Dendritic cell treated with granulocyte-macrophage colony-stimulating factor and Interleukin-4, amounts not matched to agents 40 ng/mL and 50 ng/mL, for 4 days (primary cell): ENCODE data around the gene SLC6A2.

Source experiments
- H3K27ac Mint-ChIP-seq: one replicate; pipeline ENCODE4 v1.8.0; 2022; ENCODE audit warnings: mild to moderate bottlenecking, mixed read lengths
- H3K27me3 Mint-ChIP-seq: one replicate; pipeline ENCODE4 v1.8.0; 2022; ENCODE audit warnings: mild to moderate bottlenecking, mixed read lengths
- H3K36me3 Mint-ChIP-seq: one replicate; pipeline ENCODE4 v1.8.0; 2022; ENCODE audit warnings: low read depth, mixed read lengths
- H3K4me1 Mint-ChIP-seq: one replicate; pipeline ENCODE4 v1.8.0; 2022; ENCODE audit warnings: low read depth, mixed read lengths
- H3K4me3 Mint-ChIP-seq: one replicate; pipeline ENCODE4 v1.8.0; 2022; ENCODE audit warnings: mild to moderate bottlenecking, moderate library complexity, mixed read lengths
- H3K9me3 Mint-ChIP-seq: one replicate; pipeline ENCODE4 v1.8.0; 2022; ENCODE audit warnings: mixed read lengths
- intact Hi-C: fragments of 100-400 bp; cut with micrococcal nuclease; formaldehyde crosslinking; loops from one replicate; pipeline ENCODE4 v1.15.0; 2022

The SLC6A2 gene

DNA sequence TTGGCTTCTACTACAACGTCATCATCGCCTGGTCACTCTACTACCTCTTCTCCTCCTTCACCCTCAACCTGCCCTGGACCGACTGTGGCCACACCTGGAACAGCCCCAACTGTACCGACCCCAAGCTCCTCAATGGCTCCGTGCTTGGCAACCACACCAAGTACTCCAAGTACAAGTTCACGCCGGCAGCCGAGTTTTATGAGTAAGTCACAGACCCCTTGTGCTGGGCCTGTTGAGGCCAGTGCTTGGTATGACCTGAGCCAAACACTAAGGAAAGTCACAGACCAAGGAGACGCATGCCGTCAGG is 16.1 kb downstream of the SLC6A2 start:
- no peak overlapping the region for H3K4me3 Mint-ChIP-seq
- H3K4me1 Mint-ChIP-seq, result no peaks in the 10 kb centered on the region
- H3K9me3 Mint-ChIP-seq, result no peaks in the 10 kb centered on the region

DNA sequence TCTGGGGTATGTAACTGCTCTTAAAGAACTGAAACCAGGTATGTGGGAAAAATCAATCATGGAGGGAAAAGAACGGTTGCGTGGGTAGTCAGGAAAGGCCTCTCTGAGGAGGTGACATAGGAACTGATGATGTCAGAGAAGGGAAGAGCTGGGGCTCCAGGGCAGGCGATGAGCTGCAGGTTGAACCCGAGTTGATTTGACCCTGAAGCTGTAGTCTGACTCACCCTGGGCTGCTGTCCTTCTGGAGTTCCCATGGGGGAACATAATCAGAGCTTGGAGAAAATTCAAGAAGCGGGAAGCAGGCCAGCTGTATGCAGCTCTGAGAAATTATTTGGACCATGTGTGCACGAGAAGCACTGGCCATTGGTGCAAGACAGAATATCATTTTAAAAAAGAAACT is 16.7 kb downstream of the SLC6A2 start:
- Mint-ChIP-seq H3K9me3 (no peaks in the 10 kb centered on the region), H3K4me1 (no peaks in the 10 kb centered on the region), H3K36me3 (no peaks in the 10 kb centered on the region), H3K4me3 (no peak overlapping the region), H3K27me3 (no peaks in the 10 kb centered on the region), H3K27ac (no peak overlapping the region)
- intact Hi-C loops, result no loop called here

More for the DNA sequence above, 16.1 kb downstream of the SLC6A2 start:
- Mint-ChIP-seq H3K27ac (no peak overlapping the region), H3K36me3 (no peaks in the 10 kb centered on the region), H3K27me3 (no peaks in the 10 kb centered on the region)
- intact Hi-C loops, result no loop called here

GRCh38 chr16:55678161-55678821 is 22.5 kb downstream of the SLC6A2 start:
- H3K27me3 Mint-ChIP-seq, result peaks cover 1% of the 10 kb centered on the region
- no peaks in the 10 kb centered on the region for H3K36me3 Mint-ChIP-seq
- H3K4me3 Mint-ChIP-seq, result no peak overlapping the region
- no peaks in the 10 kb centered on the region for H3K4me1 Mint-ChIP-seq
- H3K27ac Mint-ChIP-seq, result no peak overlapping the region
- intact Hi-C loops, result no loop called here
- no peaks in the 10 kb centered on the region for H3K9me3 Mint-ChIP-seq

- Mint-ChIP-seq H3K36me3 (no peaks in the 10 kb centered on the region), H3K4me3 (no peak overlapping the region), H3K27ac (no peak overlapping the region), H3K27me3 (peaks cover 1% of the 10 kb centered on the region), H3K4me1 (no peaks in the 10 kb centered on the region), H3K9me3 (no peaks in the 10 kb centered on the region)
- intact Hi-C loops, result no loop called here
These were observed 26.3 kb downstream of the SLC6A2 start for GRCh38 chr16:55682086-55682485.

- no peak overlapping the region for H3K27ac Mint-ChIP-seq
- H3K4me3 Mint-ChIP-seq, result no peak overlapping the region
- no peaks in the 10 kb centered on the region for H3K36me3 Mint-ChIP-seq
- intact Hi-C loops, result no loop called here
- no peaks in the 10 kb centered on the region for H3K9me3 Mint-ChIP-seq
- no peaks in the 10 kb centered on the region for H3K4me1 Mint-ChIP-seq
- H3K27me3 Mint-ChIP-seq, result peaks cover 3% of the 10 kb centered on the region
These were observed 30.2 kb downstream of the SLC6A2 start for GRCh38 chr16:55685973-55686372.

- Mint-ChIP-seq H3K27ac (no peak overlapping the region), H3K9me3 (no peaks in the 10 kb centered on the region), H3K4me1 (no peaks in the 10 kb centered on the region), H3K27me3 (peaks cover 3% of the 10 kb centered on the region), H3K4me3 (no peak overlapping the region), H3K36me3 (no peaks in the 10 kb centered on the region)
- intact Hi-C loops, result no loop called here
These were observed 30.9 kb downstream of the SLC6A2 start for GRCh38 chr16:55686671-55687070.

DNA sequence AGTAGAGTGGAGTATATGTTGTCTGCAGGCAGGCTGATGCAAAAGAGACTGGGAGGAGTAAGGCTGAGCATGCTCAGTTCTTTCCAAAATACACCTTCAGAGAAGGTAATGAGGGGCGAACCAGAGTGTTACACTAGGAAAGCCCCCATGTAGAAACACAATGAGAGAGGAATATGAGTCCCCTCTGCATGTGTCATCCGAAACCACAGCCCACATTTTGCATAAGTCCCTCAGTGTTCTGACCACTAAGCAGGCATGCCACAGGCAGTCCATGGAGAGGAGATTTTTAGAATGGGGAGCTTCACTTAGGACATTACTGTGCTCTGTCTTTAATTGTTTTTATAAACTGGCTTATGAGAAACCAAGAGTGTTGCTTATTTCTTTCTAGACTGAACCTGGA is 32.0 kb downstream of the SLC6A2 start:
- Mint-ChIP-seq H3K9me3 (no peaks in the 10 kb centered on the region), H3K4me1 (no peaks in the 10 kb centered on the region), H3K27ac (no peak overlapping the region), H3K36me3 (no peaks in the 10 kb centered on the region), H3K4me3 (no peak overlapping the region), H3K27me3 (peaks cover 3% of the 10 kb centered on the region)
- intact Hi-C loops, result no loop called here

DNA sequence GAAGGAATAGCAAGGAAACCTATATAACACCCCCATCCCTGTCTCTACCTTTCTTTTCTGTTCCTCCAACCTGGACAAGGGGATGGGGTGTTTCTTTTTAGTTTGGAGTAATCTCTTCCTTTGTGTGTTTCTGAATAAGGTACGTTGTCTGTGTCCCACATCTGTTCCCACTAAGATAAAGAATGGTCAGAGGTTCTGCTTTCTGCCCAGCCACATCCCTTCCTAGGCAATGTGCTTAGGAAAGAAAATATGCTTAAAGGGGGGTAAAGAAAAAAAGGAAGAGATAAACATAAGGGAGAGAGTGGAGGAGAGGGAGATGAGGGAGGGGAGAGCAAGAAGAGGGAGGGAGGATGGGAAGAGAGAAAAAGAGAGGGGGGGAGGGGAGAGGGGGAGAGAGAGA is 35.1 kb downstream of the SLC6A2 start:
- Mint-ChIP-seq H3K36me3 (no peaks in the 10 kb centered on the region), H3K27me3 (peaks cover 3% of the 10 kb centered on the region), H3K4me3 (no peak overlapping the region), H3K4me1 (no peaks in the 10 kb centered on the region), H3K9me3 (no peaks in the 10 kb centered on the region), H3K27ac (no peak overlapping the region)
- intact Hi-C loops, result no loop called here

- no peak overlapping the region for H3K27ac Mint-ChIP-seq
- H3K27me3 Mint-ChIP-seq, result peaks cover 3% of the 10 kb centered on the region
- H3K4me3 Mint-ChIP-seq, result no peak overlapping the region
- no peaks in the 10 kb centered on the region for H3K36me3 Mint-ChIP-seq
- no peaks in the 10 kb centered on the region for H3K4me1 Mint-ChIP-seq
- no peaks in the 10 kb centered on the region for H3K9me3 Mint-ChIP-seq
- intact Hi-C loops, result no loop called here
These were observed 36.0 kb downstream of the SLC6A2 start for GRCh38 chr16:55691771-55692170.

- Mint-ChIP-seq H3K36me3 (no peaks in the 10 kb centered on the region), H3K27ac (no peak overlapping the region), H3K9me3 (no peaks in the 10 kb centered on the region), H3K4me1 (no peaks in the 10 kb centered on the region), H3K27me3 (peaks cover 2% of the 10 kb centered on the region), H3K4me3 (no peak overlapping the region)
- intact Hi-C loops, result no loop called here
These were observed 39.8 kb downstream of the SLC6A2 start for GRCh38 chr16:55695595-55695994.

DNA sequence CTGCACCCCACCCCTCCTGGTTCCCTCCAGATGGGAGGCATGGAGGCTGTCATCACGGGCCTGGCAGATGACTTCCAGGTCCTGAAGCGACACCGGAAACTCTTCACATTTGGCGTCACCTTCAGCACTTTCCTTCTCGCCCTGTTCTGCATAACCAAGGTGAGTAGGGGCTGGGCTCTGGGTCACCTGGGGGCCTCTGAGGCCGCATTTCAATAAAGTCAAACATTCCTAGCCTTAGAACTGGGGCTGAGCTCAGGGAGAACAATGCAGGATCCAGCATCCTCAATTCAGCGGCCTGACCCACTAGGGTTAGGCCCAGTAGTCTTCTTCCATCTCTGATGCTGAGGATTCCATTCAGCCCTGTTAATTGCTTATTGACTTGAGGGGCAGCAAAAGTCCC is 42.1 kb downstream of the SLC6A2 start:
- Mint-ChIP-seq H3K9me3 (no peaks in the 10 kb centered on the region), H3K36me3 (no peaks in the 10 kb centered on the region), H3K27ac (no peak overlapping the region), H3K27me3 (peaks cover 8% of the 10 kb centered on the region), H3K4me3 (no peak overlapping the region), H3K4me1 (no peaks in the 10 kb centered on the region)
- intact Hi-C loops, result no loop called here

- Mint-ChIP-seq H3K4me1 (no peaks in the 10 kb centered on the region), H3K27ac (no peak overlapping the region), H3K9me3 (no peaks in the 10 kb centered on the region), H3K4me3 (no peak overlapping the region), H3K27me3 (peaks cover 11% of the 10 kb centered on the region), H3K36me3 (no peaks in the 10 kb centered on the region)
- intact Hi-C loops, result no loop called here
These were observed 42.5 kb downstream of the SLC6A2 start for GRCh38 chr16:55698331-55698730.

GRCh38 chr16:55698946-55699345 is 43.2 kb downstream of the SLC6A2 start:
- no peak overlapping the region for H3K4me3 Mint-ChIP-seq
- H3K36me3 Mint-ChIP-seq, result no peaks in the 10 kb centered on the region
- H3K4me1 Mint-ChIP-seq, result no peaks in the 10 kb centered on the region
- H3K27me3 Mint-ChIP-seq, result peaks cover 11% of the 10 kb centered on the region
- intact Hi-C loops, result no loop called here
- H3K9me3 Mint-ChIP-seq, result no peaks in the 10 kb centered on the region
- no peak overlapping the region for H3K27ac Mint-ChIP-seq

- no peaks in the 10 kb centered on the region for H3K9me3 Mint-ChIP-seq
- H3K27ac Mint-ChIP-seq, result no peak overlapping the region
- H3K36me3 Mint-ChIP-seq, result no peaks in the 10 kb centered on the region
- H3K27me3 Mint-ChIP-seq, result peaks cover 12% of the 10 kb centered on the region
- no peak overlapping the region for H3K4me3 Mint-ChIP-seq
- H3K4me1 Mint-ChIP-seq, result no peaks in the 10 kb centered on the region
- intact Hi-C loops, result loop anchor here (5.0 kb wide), 1 partner anchor 157 kb away; no protein-coding TSS in a partner anchor
These were observed 43.8 kb downstream of the SLC6A2 start for GRCh38 chr16:55699616-55700015.

GRCh38 chr16:55700067-55700466 is 44.3 kb downstream of the SLC6A2 start:
- Mint-ChIP-seq H3K9me3 (no peaks in the 10 kb centered on the region), H3K36me3 (no peaks in the 10 kb centered on the region), H3K27ac (no peak overlapping the region), H3K4me3 (no peak overlapping the region), H3K27me3 (peaks cover 12% of the 10 kb centered on the region), H3K4me1 (no peaks in the 10 kb centered on the region)
- intact Hi-C loops, result loop anchor here (5.0 kb wide), 1 partner anchor 158 kb away; no protein-coding TSS in a partner anchor
